IPS DF 6.9 (cell line): Measurements from ENCODE around the gene BABAM2.
"Not testable (repeated sequence)": the region's sequence is repeated elsewhere in the genome, so short reads cannot be mapped to it uniquely, and the experiment has no call there.

Source experiments
- DNase-seq: peaks from one replicate; pipeline ENCODE4 v3.0.0-alpha.2; 2013; ENCODE audit warnings: low read depth, low spot score
- H3K27ac ChIP-seq: one replicate; pipeline ENCODE4 v1.5.1; 2013; ENCODE audit warnings: low read length, control low read depth
- H3K27me3 ChIP-seq: 2 replicates; pipeline ENCODE4 v1.6.1; 2013; ENCODE audit warnings: mild to moderate bottlenecking, low read length; ENCODE audit not compliant: control insufficient read depth, insufficient read depth
- H3K36me3 ChIP-seq: 2 replicates; pipeline ENCODE4 v1.6.1; 2013; ENCODE audit warnings: low read length; ENCODE audit not compliant: control insufficient read depth, insufficient read depth
- H3K4me1 ChIP-seq: 2 replicates; pipeline ENCODE4 v1.6.1; 2013; ENCODE audit warnings: low read length; ENCODE audit not compliant: control insufficient read depth, insufficient read depth
- H3K4me3 ChIP-seq: 2 replicates; pipeline ENCODE4 v1.5.1; 2013; ENCODE audit warnings: mild to moderate bottlenecking, low read length
- H3K9me3 ChIP-seq: 2 replicates; pipeline ENCODE4 v1.6.1; 2013; ENCODE audit warnings: low read length, inconsistent platforms; ENCODE audit not compliant: control insufficient read depth, insufficient read depth
- WGBS: extraction: QIAGEN DNeasy Blood & Tissue Kit; methylation state at CpG from one replicate; pipeline ENCODE4 v1.1.7; 2013; ENCODE audit warnings: mixed read lengths, missing lambda C conversion rate; ENCODE audit not compliant: insufficient read length, insufficient coverage; 5-methylcytosine and 5-hydroxymethylcytosine counted together

BABAM2 gene

DNA sequence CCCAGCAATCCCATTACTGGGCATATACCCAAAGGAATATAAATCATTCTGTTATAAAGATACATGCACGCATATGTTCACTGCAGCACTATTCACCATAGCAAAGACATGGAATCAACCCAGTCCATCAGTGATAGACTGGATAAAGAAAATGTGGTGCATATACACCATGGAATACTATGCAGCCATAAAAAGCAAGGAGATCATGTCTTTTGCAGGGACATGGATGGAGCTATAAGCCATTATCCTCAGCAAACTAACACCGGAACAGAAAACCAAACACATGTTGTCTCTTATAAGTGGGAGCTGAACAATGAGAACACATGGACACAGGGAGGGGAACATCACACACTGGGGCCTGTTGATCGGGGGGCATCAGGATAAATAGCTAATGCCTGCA is 441.3 kb downstream of the BABAM2 start:
- H3K27ac ChIP-seq, H3K9me3 ChIP-seq, H3K36me3 ChIP-seq, H3K4me3 ChIP-seq, H3K4me1 ChIP-seq, DNase-seq, H3K27me3 ChIP-seq: not testable (repeated sequence)
- no CpG with 5 or more reads among the region's 3 CpGs for WGBS

DNA sequence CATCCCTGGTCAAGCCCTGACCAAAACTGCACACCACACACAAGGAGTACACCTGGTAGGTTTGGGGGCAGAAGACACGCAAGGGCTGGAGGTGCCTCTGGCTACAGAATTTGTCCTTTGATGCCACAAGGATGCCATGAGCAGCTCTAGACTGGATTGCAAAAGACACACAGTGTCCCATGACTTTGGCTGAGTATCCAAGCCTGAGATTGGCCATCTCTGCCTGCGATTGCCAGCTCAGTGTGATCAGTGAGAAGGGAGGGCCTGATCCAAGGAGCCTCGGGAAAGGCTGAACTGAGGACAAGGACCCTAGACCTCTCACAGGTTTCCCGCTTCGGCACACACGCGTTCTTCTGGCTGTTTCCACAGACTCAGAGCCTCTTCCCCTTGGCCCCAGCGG is 442.2 kb downstream of the BABAM2 start:
- H3K4me1 ChIP-seq = no peaks in the 10 kb centered on the region
- H3K27ac ChIP-seq = no peak overlapping the region

DNA sequence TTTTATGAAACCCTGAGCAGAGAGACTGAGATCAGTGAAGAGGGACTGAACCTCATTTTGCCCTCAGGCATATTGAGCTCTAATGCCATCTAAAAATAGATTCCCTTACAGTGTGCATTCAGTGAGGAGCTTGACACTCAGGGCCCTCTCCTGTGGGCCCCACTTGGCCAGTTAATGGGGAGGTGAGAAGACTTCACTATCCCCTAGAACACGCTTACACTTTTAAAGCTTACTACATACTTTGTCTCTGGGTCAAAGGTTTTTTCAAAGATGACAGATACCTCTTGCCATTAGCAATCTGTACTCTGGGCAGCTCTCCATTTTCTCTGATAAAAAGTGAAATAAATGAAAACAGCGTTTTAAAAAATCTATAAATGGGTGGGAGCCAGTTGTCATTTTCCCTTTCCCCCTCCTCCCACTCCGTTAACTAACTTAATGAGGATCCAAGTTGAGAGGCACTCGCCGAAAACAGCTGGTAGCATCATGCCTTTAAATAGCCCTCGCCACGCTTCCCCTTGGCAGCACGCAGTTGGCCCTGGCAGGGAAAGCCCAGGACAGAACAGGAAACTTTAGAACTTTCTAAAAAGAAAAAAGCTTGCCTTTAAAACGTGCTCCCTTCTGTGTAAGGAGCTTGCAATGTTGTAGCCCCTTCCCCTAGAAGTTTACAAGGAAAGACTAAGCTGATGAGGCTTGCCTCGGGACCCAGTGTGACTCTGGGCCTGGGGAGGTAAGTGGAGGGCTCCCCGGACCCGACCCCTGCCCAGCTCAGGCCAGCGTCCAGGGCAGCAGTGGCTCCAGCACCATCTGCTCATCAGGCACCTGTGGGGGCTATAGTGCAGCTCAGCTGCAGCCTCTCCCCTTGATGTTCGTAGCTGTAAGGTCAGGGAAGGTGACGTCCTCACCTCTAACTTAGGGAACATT is 443.3 kb downstream of the BABAM2 start:
- no peaks in the 10 kb centered on the region for H3K36me3 ChIP-seq
- DNase-seq = no peak
- no peak overlapping the region for H3K27ac ChIP-seq
- no peaks in the 10 kb centered on the region for H3K4me1 ChIP-seq
- H3K4me3 ChIP-seq = no peak overlapping the region
- no peaks in the 10 kb centered on the region for H3K27me3 ChIP-seq
- H3K9me3 ChIP-seq = no peaks in the 10 kb centered on the region
- WGBS = no CpG with 5 or more reads among the region's 15 CpGs

More for the DNA sequence above, 442.2 kb downstream of the BABAM2 start:
- Histone ChIP-seq H3K9me3 (no peaks in the 10 kb centered on the region), H3K4me3 (no peak overlapping the region), H3K36me3 (no peaks in the 10 kb centered on the region), H3K27me3 (no peaks in the 10 kb centered on the region)
- DNase-seq = no peak
- no CpG with 5 or more reads among the region's 8 CpGs for WGBS

DNA sequence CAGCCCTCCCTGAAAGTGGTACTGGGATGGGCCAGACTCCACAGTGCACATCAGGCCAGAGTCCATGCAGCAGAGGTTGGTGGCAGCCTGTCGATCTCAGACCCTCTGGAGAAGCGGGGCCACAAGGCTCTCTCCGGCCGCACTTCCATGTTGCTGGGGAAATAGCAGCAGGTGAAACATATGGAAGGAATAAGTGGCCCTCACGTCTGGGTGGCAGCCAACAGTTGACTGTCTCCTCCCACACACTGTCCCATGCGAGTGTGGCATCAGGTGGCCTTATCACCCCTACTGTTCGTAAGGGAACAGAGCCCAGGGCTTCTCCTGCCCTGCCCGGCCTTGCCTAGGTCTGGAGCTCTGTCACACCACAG is 444.0 kb downstream of the BABAM2 start:
- no CpG with 5 or more reads among the region's 8 CpGs for WGBS
- Histone ChIP-seq H3K4me1 (no peaks in the 10 kb centered on the region), H3K4me3 (no peak overlapping the region), H3K27me3 (no peaks in the 10 kb centered on the region), H3K9me3 (no peaks in the 10 kb centered on the region), H3K36me3 (no peaks in the 10 kb centered on the region), H3K27ac (no peak overlapping the region)
- no peak for DNase-seq

DNA sequence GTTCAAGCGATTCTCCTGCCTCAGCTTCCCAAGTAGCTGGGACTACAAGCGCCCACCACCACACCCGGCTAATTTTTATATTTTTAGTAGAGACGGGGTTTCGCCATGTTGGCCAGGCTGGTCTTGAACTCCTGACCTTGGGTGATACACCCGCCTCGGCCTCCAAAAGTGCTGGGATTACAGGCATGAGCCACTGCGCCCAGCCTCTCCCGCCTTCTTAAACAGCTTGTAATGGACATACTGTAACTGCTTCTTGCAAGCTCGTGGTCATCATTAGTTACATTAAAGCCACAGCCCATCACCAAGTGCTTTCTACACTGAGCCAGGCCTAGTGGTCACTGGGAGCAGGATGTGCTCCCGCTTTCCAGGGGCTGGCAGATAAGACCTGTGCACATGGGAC is 444.7 kb downstream of the BABAM2 start:
- H3K36me3 ChIP-seq, DNase-seq, H3K27ac ChIP-seq, H3K4me3 ChIP-seq, H3K27me3 ChIP-seq, H3K9me3 ChIP-seq, H3K4me1 ChIP-seq: not testable (repeated sequence)
- no CpG with 5 or more reads among the region's 11 CpGs for WGBS

GRCh38 chr2:28335666-28336065 is 445.1 kb downstream of the BABAM2 start:
- Histone ChIP-seq H3K27me3 (no peaks in the 10 kb centered on the region), H3K4me1 (no peaks in the 10 kb centered on the region), H3K27ac (no peak overlapping the region), H3K36me3 (no peaks in the 10 kb centered on the region), H3K4me3 (no peak overlapping the region; the same call in 1 of the 2 replicates), H3K9me3 (no peaks in the 10 kb centered on the region)
- no CpG with 5 or more reads among the region's 6 CpGs for WGBS
- no peak for DNase-seq

- no peak overlapping the region for H3K27ac ChIP-seq
- H3K9me3 ChIP-seq = no peaks in the 10 kb centered on the region
- no peaks in the 10 kb centered on the region for H3K27me3 ChIP-seq
- H3K4me3 ChIP-seq = no peak overlapping the region
- H3K36me3 ChIP-seq = no peaks in the 10 kb centered on the region
- no CpG with 5 or more reads among the region's 13 CpGs for WGBS
- no peak for DNase-seq
- H3K4me1 ChIP-seq = no peaks in the 10 kb centered on the region
Observed at GRCh38 chr2:28336264-28336980, 445.9 kb downstream of the BABAM2 start.

- DNase-seq = no peak
- Histone ChIP-seq H3K36me3 (no peaks in the 10 kb centered on the region), H3K4me3 (no peak overlapping the region), H3K27me3 (no peaks in the 10 kb centered on the region), H3K27ac (no peak overlapping the region), H3K4me1 (no peaks in the 10 kb centered on the region), H3K9me3 (no peaks in the 10 kb centered on the region)
- WGBS = no CpG with 5 or more reads among the region's 16 CpGs
Observed at GRCh38 chr2:28336982-28337627, 446.6 kb downstream of the BABAM2 start.

DNA sequence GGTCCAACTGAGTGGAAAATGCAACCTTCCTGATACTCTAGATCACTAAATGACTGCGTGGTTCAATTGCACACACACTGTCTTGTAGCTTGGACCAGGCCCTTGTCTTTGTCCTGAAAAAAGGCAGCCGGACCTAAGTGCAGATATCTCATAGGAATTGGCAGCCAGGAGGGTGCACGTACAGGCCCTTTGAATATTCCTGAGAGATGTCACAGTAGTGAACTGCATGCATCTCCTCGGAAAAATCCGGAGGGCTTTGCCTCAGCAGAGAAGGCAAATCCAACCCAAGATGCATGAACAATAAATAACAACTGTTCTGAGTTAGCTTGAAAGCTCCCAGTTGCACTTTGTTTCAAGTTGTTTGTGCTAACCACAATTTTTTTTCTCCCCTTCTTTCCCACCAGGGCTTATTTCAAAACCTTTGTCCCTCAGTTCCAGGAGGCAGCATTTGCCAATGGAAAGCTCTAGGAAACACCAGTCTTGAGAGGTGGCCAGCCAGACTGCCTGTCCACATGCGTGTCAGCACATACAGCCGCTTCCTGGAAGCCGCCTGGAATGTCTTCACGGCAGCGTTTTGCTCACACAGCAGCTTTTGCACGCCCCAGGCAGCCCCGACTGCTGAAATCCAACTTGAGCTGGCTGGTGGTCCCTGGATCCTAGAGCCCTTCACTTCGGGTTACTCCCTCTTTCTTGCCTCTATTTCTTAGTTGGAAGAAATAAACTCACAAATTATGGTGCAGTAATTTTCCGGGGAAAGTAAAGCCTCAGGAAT is 447.7 kb downstream of the BABAM2 start:
- Histone ChIP-seq H3K27me3 (no peaks in the 10 kb centered on the region), H3K4me1 (no peaks in the 10 kb centered on the region), H3K9me3 (no peaks in the 10 kb centered on the region), H3K36me3 (no peaks in the 10 kb centered on the region), H3K4me3 (no peak overlapping the region), H3K27ac (no peak overlapping the region)
- DNase-seq = no peak
- WGBS = no CpG with 5 or more reads among the region's 14 CpGs

- no peak overlapping the region for H3K27ac ChIP-seq
- no peak overlapping the region for H3K4me3 ChIP-seq
- DNase-seq = no peak
- no peaks in the 10 kb centered on the region for H3K36me3 ChIP-seq
- no peaks in the 10 kb centered on the region for H3K9me3 ChIP-seq
- WGBS = no CpG with 5 or more reads among the region's 7 CpGs
- no peaks in the 10 kb centered on the region for H3K4me1 ChIP-seq
- H3K27me3 ChIP-seq = no peaks in the 10 kb centered on the region
Observed at GRCh38 chr2:28338831-28339321, 448.3 kb downstream of the BABAM2 start.
